ENCODE results near the gene ADARB2.

DNA sequence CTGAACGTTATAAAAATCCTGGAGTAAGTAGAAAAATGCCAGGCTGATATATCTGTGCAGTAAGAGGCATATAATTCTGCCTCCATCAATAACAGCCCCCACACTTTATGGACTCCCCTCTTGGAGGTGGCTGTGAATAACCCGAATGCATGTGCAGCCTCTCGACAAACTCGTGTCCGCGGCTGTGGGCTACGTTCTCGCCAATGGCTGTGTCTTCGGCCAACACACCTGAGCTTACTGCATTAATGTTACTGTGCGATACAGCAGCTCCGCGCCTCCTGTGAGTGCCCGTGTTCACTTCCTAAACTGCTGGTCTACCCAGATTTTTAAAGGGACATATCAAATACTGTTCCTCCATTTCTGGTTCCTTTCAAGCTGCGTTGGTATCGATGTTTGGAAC lies 209.4 kb downstream of the ADARB2 start:
- no peak for TF ChIP-seq EP300 (IDR thresholded peaks at IDR 0.05; ENCODE audit: borderline replicate concordance)
- no peak for TF ChIP-seq USF1 (IDR thresholded peaks at IDR 0.05)
- no peak for TF ChIP-seq EGR1 (IDR thresholded peaks at IDR 0.05)
- no peak for TF ChIP-seq RAD21 (IDR thresholded peaks at IDR 0.05; ENCODE audit: low read depth)
- no peak for TF ChIP-seq ZBTB7A (IDR thresholded peaks at IDR 0.05; ENCODE audit: low read depth)
- TF ChIP-seq, protein P1, sequence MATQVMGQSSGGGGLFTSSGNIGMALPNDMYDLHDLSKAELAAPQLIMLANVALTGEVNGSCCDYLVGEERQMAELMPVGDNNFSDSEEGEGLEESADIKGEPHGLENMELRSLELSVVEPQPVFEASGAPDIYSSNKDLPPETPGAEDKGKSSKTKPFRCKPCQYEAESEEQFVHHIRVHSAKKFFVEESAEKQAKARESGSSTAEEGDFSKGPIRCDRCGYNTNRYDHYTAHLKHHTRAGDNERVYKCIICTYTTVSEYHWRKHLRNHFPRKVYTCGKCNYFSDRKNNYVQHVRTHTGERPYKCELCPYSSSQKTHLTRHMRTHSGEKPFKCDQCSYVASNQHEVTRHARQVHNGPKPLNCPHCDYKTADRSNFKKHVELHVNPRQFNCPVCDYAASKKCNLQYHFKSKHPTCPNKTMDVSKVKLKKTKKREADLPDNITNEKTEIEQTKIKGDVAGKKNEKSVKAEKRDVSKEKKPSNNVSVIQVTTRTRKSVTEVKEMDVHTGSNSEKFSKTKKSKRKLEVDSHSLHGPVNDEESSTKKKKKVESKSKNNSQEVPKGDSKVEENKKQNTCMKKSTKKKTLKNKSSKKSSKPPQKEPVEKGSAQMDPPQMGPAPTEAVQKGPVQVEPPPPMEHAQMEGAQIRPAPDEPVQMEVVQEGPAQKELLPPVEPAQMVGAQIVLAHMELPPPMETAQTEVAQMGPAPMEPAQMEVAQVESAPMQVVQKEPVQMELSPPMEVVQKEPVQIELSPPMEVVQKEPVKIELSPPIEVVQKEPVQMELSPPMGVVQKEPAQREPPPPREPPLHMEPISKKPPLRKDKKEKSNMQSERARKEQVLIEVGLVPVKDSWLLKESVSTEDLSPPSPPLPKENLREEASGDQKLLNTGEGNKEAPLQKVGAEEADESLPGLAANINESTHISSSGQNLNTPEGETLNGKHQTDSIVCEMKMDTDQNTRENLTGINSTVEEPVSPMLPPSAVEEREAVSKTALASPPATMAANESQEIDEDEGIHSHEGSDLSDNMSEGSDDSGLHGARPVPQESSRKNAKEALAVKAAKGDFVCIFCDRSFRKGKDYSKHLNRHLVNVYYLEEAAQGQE (IDR thresholded peaks at IDR 0.05; ENCODE audit: low read depth): no peak
- no peak for TF ChIP-seq CEBPB (IDR thresholded peaks at IDR 0.05)
- TF ChIP-seq TAF1 (IDR thresholded peaks at IDR 0.05; ENCODE audit: low read depth): no peak
- no peak for TF ChIP-seq TCF12 (IDR thresholded peaks at IDR 0.05; ENCODE audit: low read depth)
- TF ChIP-seq MAX (IDR thresholded peaks at IDR 0.05): no peak
- no peak for TF ChIP-seq YY1 (IDR thresholded peaks at IDR 0.05; ENCODE audit: low read depth)
- TF ChIP-seq NFIC (IDR thresholded peaks at IDR 0.05): no peak
- no peak for TF ChIP-seq TEAD4 (IDR thresholded peaks at IDR 0.05)

All from Ishikawa (cell line).